Measurements from ENCODE around the gene SLC17A7. TPM values are rescaled to one million over a fixed set of nuclear protein-coding genes. Genes with fewer than 3 reads are reported as not detected.

SLC17A7 gene
- total and polyA plus RNA-seq, 9 of the 15 experiments (the other 6 are each of a cell fraction or from before 2014, with no cell fraction given): 1.1 to 15.7 (median 2.4) TPM

GRCh38 chr19:49486232-49486631 is 44.9 kb upstream of the SLC17A7 start:
- Histone ChIP-seq H4K20me1 (replicated peaks; ENCODE audit: control insufficient read depth, insufficient read depth, low read length) (peaks cover 30% of the 10 kb centered on the region), H3K4me3 (no peak overlapping the region), H3K4me1 (replicated peaks in 1 of 2; ENCODE audit: control insufficient read depth in 2 of 2, insufficient read depth in 2 of 2, low read length in 2 of 2) (peaks cover 19 to 32% of the 10 kb centered on the region in 2 experiments; a peak in 3 of 5 replicates), H2AFZ (ENCODE audit: low read depth, low read length) (peak overlapping the region; percentile 96), H3K27me3 (ENCODE audit: control insufficient read depth in 2 of 2, insufficient read depth in 2 of 2, low read length in 2 of 2) (no peaks in the 10 kb centered on the region), H3K4me2 (ENCODE audit: insufficient read depth, low read length) (no peak overlapping the region), H3K9ac (ENCODE audit: insufficient read depth in 1 of 2, low read depth in 2 of 2, low read length in 2 of 2) (peak overlapping the region; percentile 59 to 88; a peak in 3 of 4 replicates), H3K79me2 (ENCODE audit: control insufficient read depth, insufficient read depth, low read length) (peaks cover 46% of the 10 kb centered on the region), H3K9me1 (ENCODE audit: control insufficient read depth, insufficient read depth, low read length) (peaks cover 3% of the 10 kb centered on the region), H3K9me3 (replicated peaks; ENCODE audit: control insufficient read depth, insufficient read depth, low read depth, low read length) (no peaks in the 10 kb centered on the region), H3K27ac (ENCODE audit: extremely low read depth, low read depth, low read length) (peak overlapping the region; percentile 83; the same call in 2 of the 3 replicates), H3K36me3 (ENCODE audit: control insufficient read depth, insufficient read depth, low read length) (peaks cover 38% of the 10 kb centered on the region)
- POLR2A ChIA-PET: no interaction called here
- 68% methylated on average over 5 of the region's 7 CpGs for WGBS (ENCODE audit: insufficient coverage, low coverage, missing lambda C conversion rate)
- intact Hi-C loops (cut with micrococcal nuclease): no loop called here
- no TSS peak for BruUV-seq (replicated peaks)
- no peak for ATAC-seq
- FAIRE-seq: no peak
- no peak for TF ChIP-seq PPARD (CRISPR knock-in tag; IDR thresholded peaks at IDR 0.05)
- no peak for TF ChIP-seq NEUROD1 (IDR thresholded peaks at IDR 0.05; ENCODE audit: borderline replicate concordance, low read depth, low read length, partially characterized antibody)
- no peak for DNase-seq (ENCODE audit: extremely low read depth in 1 of 4, low spot score in 3 of 4)
- in situ Hi-C loops (cut with MboI): no loop called here
- CTCF ChIA-PET (ENCODE audit: low intra/inter-chr PET ratio): no interaction called here

DNA sequence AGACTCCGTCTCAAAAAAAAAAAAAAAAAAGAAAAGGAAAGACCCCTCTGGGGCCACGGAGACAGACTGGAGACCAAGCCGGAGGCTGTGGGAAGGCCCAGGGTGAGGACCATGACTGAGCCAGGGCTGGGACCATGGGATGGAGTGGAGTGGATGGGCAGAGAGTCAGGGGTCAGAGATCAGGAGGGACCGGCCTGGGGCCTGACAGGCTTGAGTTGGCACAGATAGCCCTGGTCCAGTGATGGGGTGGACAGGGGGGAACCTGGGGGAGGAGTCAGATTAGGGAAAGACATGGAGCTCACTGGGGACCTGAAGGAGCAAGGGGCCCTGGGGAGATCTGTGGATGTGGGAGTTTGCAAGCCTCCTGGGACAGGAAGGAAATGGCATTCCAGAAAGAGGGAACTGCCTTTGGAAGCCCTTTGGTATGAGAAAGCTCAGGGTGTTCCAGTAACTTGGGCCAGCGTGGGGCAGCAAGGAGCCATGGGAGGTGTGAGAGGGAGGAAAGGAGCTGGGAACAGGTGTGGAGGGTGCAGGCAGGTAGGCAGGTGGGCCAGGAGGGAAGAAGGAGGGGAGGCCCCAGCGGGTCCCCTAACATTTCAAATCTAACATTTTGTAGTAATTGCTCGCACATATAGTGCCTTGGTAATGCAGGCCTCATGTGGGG is 39.8 kb upstream of the SLC17A7 start:
- Histone ChIP-seq H3K27ac (ENCODE audit: extremely low read depth, low read depth, low read length) (no peak overlapping the region), H3K9me1 (ENCODE audit: control insufficient read depth, insufficient read depth, low read length) (no peaks in the 10 kb centered on the region), H3K27me3 (ENCODE audit: control insufficient read depth in 2 of 2, insufficient read depth in 2 of 2, low read length in 2 of 2) (no peaks in the 10 kb centered on the region), H4K20me1 (replicated peaks; ENCODE audit: control insufficient read depth, insufficient read depth, low read length) (no peaks in the 10 kb centered on the region), H3K4me1 (replicated peaks in 1 of 2; ENCODE audit: control insufficient read depth in 2 of 2, insufficient read depth in 2 of 2, low read length in 2 of 2) (peaks cover 0 to 27% of the 10 kb centered on the region in 2 experiments; a peak in 3 of 5 replicates), H3K4me3 (no peak overlapping the region), H3K4me2 (ENCODE audit: insufficient read depth, low read length) (no peak overlapping the region), H3K79me2 (ENCODE audit: control insufficient read depth, insufficient read depth, low read length) (no peaks in the 10 kb centered on the region), H3K9ac (ENCODE audit: insufficient read depth in 1 of 2, low read depth in 2 of 2, low read length in 2 of 2) (peak overlapping the region in 1 of 2 experiments; percentile 79; a peak in 2 of 4 replicates), H3K36me3 (ENCODE audit: control insufficient read depth, insufficient read depth, low read length) (no peaks in the 10 kb centered on the region), H2AFZ (ENCODE audit: low read depth, low read length) (no peak overlapping the region), H3K9me3 (replicated peaks; ENCODE audit: control insufficient read depth, insufficient read depth, low read depth, low read length) (no peaks in the 10 kb centered on the region)
- no TSS peak for BruUV-seq (replicated peaks)
- intact Hi-C loops (cut with micrococcal nuclease): no loop called here
- DNase-seq (ENCODE audit: extremely low read depth in 1 of 4, low spot score in 3 of 4) (no peak), ATAC-seq (no peak), FAIRE-seq (no peak)
- WGBS (ENCODE audit: insufficient coverage, low coverage, missing lambda C conversion rate): 68% methylated on average over 4 of the region's 7 CpGs
- in situ Hi-C loops (cut with MboI): no loop called here
- TF ChIP-seq NFYB (IDR thresholded peaks at IDR 0.05; ENCODE audit: extremely low read depth, insufficient read length) (no peak), SIX5 (IDR thresholded peaks at IDR 0.05; ENCODE audit: borderline replicate concordance in 1 of 2, insufficient read depth in 1 of 2, low read depth in 1 of 2, low read length in 2 of 2) (no peak), EP400 (IDR thresholded peaks at IDR 0.05) (no peak), C11orf30 (IDR thresholded peaks at IDR 0.05; ENCODE audit: low read depth) (no peak), NUFIP1 (IDR thresholded peaks at IDR 0.05; ENCODE audit: partially characterized antibody) (no peak), ID3 (CRISPR knock-in tag; IDR thresholded peaks at IDR 0.05) (no peak), ID3 (tag; IDR thresholded peaks at IDR 0.05) (no peak), TARDBP (IDR thresholded peaks at IDR 0.05) (no peak)
- CTCF ChIA-PET (ENCODE audit: low intra/inter-chr PET ratio): no interaction called here
- POLR2A ChIA-PET: interaction anchor here (0.6 to 2.4 kb wide), 4 partner anchors 8 to 33 kb away, joined by 3 to 9 read pairs (median 4); partner anchors contain the start of gene RPS11
